IPS-20b (cell line): Measurements from ENCODE around the gene HIPK2.
"Not testable (repeated sequence)": the region's sequence is repeated elsewhere in the genome, so short reads cannot be mapped to it uniquely, and the experiment has no call there.

ENCODE experiments used
- H3K27ac ChIP-seq: one replicate; pipeline ENCODE4 v1.5.1; 2013; ENCODE audit warnings: low read length
- H3K27me3 ChIP-seq: 2 replicates; pipeline ENCODE4 v1.6.1; 2013; ENCODE audit warnings: mild to moderate bottlenecking, low read length, inconsistent platforms; ENCODE audit not compliant: insufficient read depth
- H3K36me3 ChIP-seq: 2 replicates; pipeline ENCODE4 v1.6.1; 2013; ENCODE audit warnings: low read depth, mild to moderate bottlenecking, inconsistent platforms, low read length, moderate library complexity; ENCODE audit not compliant: insufficient read depth
- H3K4me1 ChIP-seq: 2 replicates; pipeline ENCODE4 v1.6.1; 2013; ENCODE audit warnings: mild to moderate bottlenecking, control low read depth, inconsistent platforms, low read length, moderate library complexity; ENCODE audit not compliant: insufficient read depth
- H3K4me3 ChIP-seq: 2 replicates; pipeline ENCODE4 v1.5.1; 2013; ENCODE audit warnings: mild to moderate bottlenecking, low read length, inconsistent platforms
- H3K9ac ChIP-seq: 2 replicates; pipeline ENCODE4 v1.6.1; 2013; ENCODE audit warnings: low read depth, mild to moderate bottlenecking, inconsistent platforms, low read length, moderate library complexity
- H3K9me3 ChIP-seq: 2 replicates; pipeline ENCODE4 v1.6.1; 2013; ENCODE audit warnings: mild to moderate bottlenecking, low read depth, low read length, inconsistent platforms; ENCODE audit not compliant: insufficient read depth

HIPK2 gene

GRCh38 chr7:139618482-139619366 lies 159.1 kb downstream of the HIPK2 start:
- H3K27ac ChIP-seq, result no peak overlapping the region
- no peaks in the 10 kb centered on the region for H3K9me3 ChIP-seq
- H3K4me1 ChIP-seq, result peaks cover 9% of the 10 kb centered on the region; the same call in 1 of the 2 replicates
- no peak overlapping the region for H3K9ac ChIP-seq
- H3K4me3 ChIP-seq, result no peak overlapping the region
- peaks cover 22% of the 10 kb centered on the region for H3K36me3 ChIP-seq
- H3K27me3 ChIP-seq, result no peaks in the 10 kb centered on the region

GRCh38 chr7:139617074-139617473 lies 160.7 kb downstream of the HIPK2 start:
- H3K9me3 ChIP-seq, result no peaks in the 10 kb centered on the region
- no peak overlapping the region for H3K27ac ChIP-seq
- no peak overlapping the region for H3K9ac ChIP-seq
- peaks cover 28% of the 10 kb centered on the region for H3K36me3 ChIP-seq
- H3K4me1 ChIP-seq, result peaks cover 12% of the 10 kb centered on the region; the same call in 1 of the 2 replicates
- H3K27me3 ChIP-seq, result no peaks in the 10 kb centered on the region
- no peak overlapping the region for H3K4me3 ChIP-seq

GRCh38 chr7:139614886-139615285 lies 162.9 kb downstream of the HIPK2 start:
- no peaks in the 10 kb centered on the region for H3K9me3 ChIP-seq
- peaks cover 29% of the 10 kb centered on the region for H3K36me3 ChIP-seq
- no peak overlapping the region for H3K9ac ChIP-seq
- H3K27me3 ChIP-seq, result no peaks in the 10 kb centered on the region
- no peak overlapping the region for H3K4me3 ChIP-seq
- H3K4me1 ChIP-seq, result peaks cover 12% of the 10 kb centered on the region; the same call in 1 of the 2 replicates
- no peak overlapping the region for H3K27ac ChIP-seq

- Histone ChIP-seq H3K27ac (no peak overlapping the region), H3K9me3 (no peaks in the 10 kb centered on the region), H3K9ac (no peak overlapping the region), H3K4me1 (peaks cover 12% of the 10 kb centered on the region; the same call in 1 of the 2 replicates), H3K36me3 (peaks cover 26% of the 10 kb centered on the region; the same call in 1 of the 2 replicates), H3K27me3 (no peaks in the 10 kb centered on the region), H3K4me3 (no peak overlapping the region; the same call in 1 of the 2 replicates)
Observed at GRCh38 chr7:139613971-139614411, 163.8 kb downstream of the HIPK2 start.

GRCh38 chr7:139611556-139611955 lies 166.2 kb downstream of the HIPK2 start:
- Histone ChIP-seq H3K4me1 (peaks cover 12% of the 10 kb centered on the region; the same call in 1 of the 2 replicates), H3K36me3 (peaks cover 19% of the 10 kb centered on the region)
- not testable (repeated sequence) for H3K9me3 ChIP-seq, H3K9ac ChIP-seq, H3K27ac ChIP-seq, H3K27me3 ChIP-seq, H3K4me3 ChIP-seq

- Histone ChIP-seq H3K27me3 (no peaks in the 10 kb centered on the region), H3K36me3 (peaks cover 18% of the 10 kb centered on the region), H3K4me3 (no peak overlapping the region), H3K9ac (no peak overlapping the region), H3K4me1 (peaks cover 12% of the 10 kb centered on the region; the same call in 1 of the 2 replicates), H3K27ac (no peak overlapping the region), H3K9me3 (no peaks in the 10 kb centered on the region)
Observed at GRCh38 chr7:139610595-139610994, 167.2 kb downstream of the HIPK2 start.

GRCh38 chr7:139603896-139604295 lies 173.9 kb downstream of the HIPK2 start:
- H3K4me3 ChIP-seq, result no peak overlapping the region
- H3K9me3 ChIP-seq, result no peaks in the 10 kb centered on the region
- peaks cover 22% of the 10 kb centered on the region; the same call in 1 of the 2 replicates for H3K36me3 ChIP-seq
- H3K4me1 ChIP-seq, result no peaks in the 10 kb centered on the region
- H3K27ac ChIP-seq, result no peak overlapping the region
- H3K9ac ChIP-seq, result no peak overlapping the region
- H3K27me3 ChIP-seq, result no peaks in the 10 kb centered on the region

GRCh38 chr7:139603282-139603681 lies 174.5 kb downstream of the HIPK2 start:
- H3K27ac ChIP-seq, result no peak overlapping the region
- H3K4me1 ChIP-seq, result no peaks in the 10 kb centered on the region
- H3K9ac ChIP-seq, result no peak overlapping the region
- peaks cover 26% of the 10 kb centered on the region for H3K36me3 ChIP-seq
- H3K9me3 ChIP-seq, result no peaks in the 10 kb centered on the region
- no peak overlapping the region for H3K4me3 ChIP-seq
- H3K27me3 ChIP-seq, result no peaks in the 10 kb centered on the region

- H3K27ac ChIP-seq, result no peak overlapping the region
- no peak overlapping the region for H3K9ac ChIP-seq
- H3K4me1 ChIP-seq, result no peaks in the 10 kb centered on the region
- H3K27me3 ChIP-seq, result no peaks in the 10 kb centered on the region
- peaks cover 27% of the 10 kb centered on the region for H3K36me3 ChIP-seq
- H3K9me3 ChIP-seq, result no peaks in the 10 kb centered on the region
- H3K4me3 ChIP-seq, result no peak overlapping the region
Observed at GRCh38 chr7:139602143-139602722, 175.6 kb downstream of the HIPK2 start.

GRCh38 chr7:139601176-139601575 lies 176.6 kb downstream of the HIPK2 start:
- Histone ChIP-seq H3K36me3 (peaks cover 28% of the 10 kb centered on the region), H3K4me1 (no peaks in the 10 kb centered on the region), H3K9ac (no peak overlapping the region), H3K9me3 (no peaks in the 10 kb centered on the region), H3K27ac (no peak overlapping the region), H3K4me3 (no peak overlapping the region), H3K27me3 (no peaks in the 10 kb centered on the region)

GRCh38 chr7:139600306-139600705 lies 177.5 kb downstream of the HIPK2 start:
- Histone ChIP-seq H3K9ac (no peak overlapping the region), H3K4me1 (no peaks in the 10 kb centered on the region), H3K27ac (no peak overlapping the region), H3K9me3 (no peaks in the 10 kb centered on the region), H3K4me3 (no peak overlapping the region), H3K36me3 (peaks cover 34% of the 10 kb centered on the region), H3K27me3 (no peaks in the 10 kb centered on the region)

- Histone ChIP-seq H3K27me3 (no peaks in the 10 kb centered on the region), H3K27ac (no peak overlapping the region), H3K4me3 (no peak overlapping the region), H3K9ac (no peak overlapping the region), H3K9me3 (no peaks in the 10 kb centered on the region), H3K36me3 (peaks cover 39% of the 10 kb centered on the region), H3K4me1 (no peaks in the 10 kb centered on the region)
Observed at GRCh38 chr7:139598642-139599041, 179.2 kb downstream of the HIPK2 start.
